Gastrocnemius medialis (tissue), 4 donors: ENCODE data around the gene ALK. TPM values are rescaled to one million over a fixed set of nuclear protein-coding genes. Genes with fewer than 3 reads are reported as not detected.

Experiments used
- ATAC-seq, 2 donors: fragments of 150-250 bp; one replicate each; pipeline ENCODE4 v1.9.1; 2016
- DNase-seq, 2 donors: peaks; one replicate each; pipeline ENCODE4 v3.0.0-alpha.2; 2019
- H3K27ac ChIP-seq, 4 donors: fragments of 200-600 bp; sonication (generic); 1 replicate in 1 of 4; 2 replicates in 3 of 4; pipeline ENCODE4 v1.5.1; 2016 to 2018; ENCODE audit warnings: mild to moderate bottlenecking in 2 of 4, moderate library complexity in 1 of 4
- H3K27me3 ChIP-seq, 3 donors: fragments of 200-600 bp; sonication (generic) in 2 of 3; 1 replicate in 1 of 3; 2 replicates in 2 of 3; pipeline versions ENCODE4 v1.5.1 to v1.6.0; 2016 to 2019; ENCODE audit warnings: mild to moderate bottlenecking in 1 of 3, moderate library complexity in 1 of 3
- H3K36me3 ChIP-seq, 2 donors: fragments of 200-600 bp; sonication (generic) in 1 of 2; one replicate each; pipeline ENCODE4 v1.5.1; 2017 to 2018
- H3K4me1 ChIP-seq, 2 donors: fragments of 200-600 bp; sonication (generic) in 1 of 2; one replicate each; pipeline ENCODE4 v1.5.1; 2016 to 2017; ENCODE audit warnings: mild to moderate bottlenecking in 2 of 2
- H3K4me3 ChIP-seq, 4 donors: fragments of 200-600 bp; sonication (generic) in 3 of 4; 1 replicate in 1 of 4; 2 replicates in 3 of 4; pipeline ENCODE4 v1.5.1; 2016 to 2019; ENCODE audit warnings: mild to moderate bottlenecking in 2 of 4
- H3K9me3 ChIP-seq, 3 donors: fragments of 200-600 bp; sonication (generic) in 2 of 3; 1 replicate in 1 of 3; 2 replicates in 2 of 3; pipeline ENCODE4 v1.5.1; 2016 to 2019
- POLR2A ChIP-seq, 2 donors: fragments of 450-650 bp; IDR thresholded peaks; one replicate each; pipeline ENCODE4 v1.6.1; 2017; ENCODE audit warnings: antibody characterized with exemption in 2 of 2, mild to moderate bottlenecking in 2 of 2, moderate library complexity in 2 of 2
- in situ Hi-C, 4 donors: fragments of 200-750 bp; cut with MboI; loops; one replicate each; pipeline versions ENCODE4 v1.15.0 to v1.8.0; 2017; ENCODE audit warnings: low sequenced_read_pairs in 4 of 4
- intact Hi-C: fragments of 100-400 bp; cut with DNase I; formaldehyde crosslinking; loops from one replicate; pipeline ENCODE4 v1.15.1; 2023; ENCODE audit warnings: low total_unique reads
- total RNA-seq, 4 donors: library from RNA; depleted of rRNA; stranded (reverse); fragments of >200 nt; gene quantifications; one replicate each; pipeline versions ENCODE4 v1.1.0 to v1.2.3, GENCODE V29; 2016
- TF ChIP-seq, protein P1 (sequence below), 5 experiments: fragments of 450-650 bp in 3 of 5; fragments of 200-600 bp in 2 of 5; sonication (generic) in 2 of 5; IDR thresholded peaks in 4 of 5; conservative IDR thresholded peaks in 1 of 5; 1 replicate in 4 of 5; 2 replicates in 1 of 5; pipeline ENCODE4 v1.5.1; 2016 to 2019; ENCODE audit warnings: antibody characterized with exemption in 5 of 5, mild to moderate bottlenecking in 3 of 5, moderate library complexity in 3 of 5

Gene ALK
- total RNA-seq, 4 donors from 2014 or later: not detected

DNA sequence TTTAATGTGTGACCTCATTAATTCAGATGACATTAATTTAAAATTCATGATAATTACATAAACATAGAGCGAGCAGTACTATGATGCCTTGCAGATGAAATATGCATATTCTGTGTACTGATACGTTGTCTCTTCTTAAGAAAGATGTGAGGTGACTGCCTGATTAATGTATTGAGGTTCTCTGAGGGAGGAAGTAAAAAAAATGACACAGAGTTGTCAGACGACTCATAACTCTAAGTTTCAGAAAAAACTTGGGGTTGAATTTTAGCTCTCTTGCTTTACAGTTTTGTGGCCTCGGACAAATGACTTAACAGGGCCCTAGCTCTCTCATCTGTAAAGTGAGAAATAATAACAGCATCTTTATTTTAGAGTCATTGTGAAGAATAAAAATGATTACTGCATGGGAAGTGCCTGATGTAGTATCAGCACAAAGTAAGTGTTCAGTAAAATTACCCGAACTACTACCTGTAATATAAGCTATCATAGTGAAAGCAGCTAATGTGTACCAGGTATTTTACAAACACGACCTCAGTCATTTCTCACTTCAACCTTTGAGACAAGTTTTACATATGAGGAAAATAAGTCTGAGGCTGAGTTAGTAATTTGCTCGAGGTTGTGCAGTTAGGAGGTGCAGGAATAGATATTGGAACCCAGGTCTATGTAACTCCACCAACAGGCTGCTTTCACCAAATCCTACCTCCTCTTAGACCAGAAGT, 65.3 kb downstream of the ALK start:
- Histone ChIP-seq H3K27ac (no peak overlapping the region), H3K4me3 (no peak overlapping the region), H3K36me3 (no peaks in the 10 kb centered on the region), H3K9me3 (no peaks in the 10 kb centered on the region), H3K4me1 (no peaks in the 10 kb centered on the region), H3K27me3 (peaks cover 0 to 12% (median 0%) of the 10 kb centered on the region in 3 donors)
- no peak for DNase-seq
- in situ Hi-C loops (no loop called here), intact Hi-C loops (no loop called here)
- no peak for ATAC-seq
- no peak for TF ChIP-seq POLR2A (IDR thresholded peaks at IDR 0.05)
- TF ChIP-seq, protein P1, sequence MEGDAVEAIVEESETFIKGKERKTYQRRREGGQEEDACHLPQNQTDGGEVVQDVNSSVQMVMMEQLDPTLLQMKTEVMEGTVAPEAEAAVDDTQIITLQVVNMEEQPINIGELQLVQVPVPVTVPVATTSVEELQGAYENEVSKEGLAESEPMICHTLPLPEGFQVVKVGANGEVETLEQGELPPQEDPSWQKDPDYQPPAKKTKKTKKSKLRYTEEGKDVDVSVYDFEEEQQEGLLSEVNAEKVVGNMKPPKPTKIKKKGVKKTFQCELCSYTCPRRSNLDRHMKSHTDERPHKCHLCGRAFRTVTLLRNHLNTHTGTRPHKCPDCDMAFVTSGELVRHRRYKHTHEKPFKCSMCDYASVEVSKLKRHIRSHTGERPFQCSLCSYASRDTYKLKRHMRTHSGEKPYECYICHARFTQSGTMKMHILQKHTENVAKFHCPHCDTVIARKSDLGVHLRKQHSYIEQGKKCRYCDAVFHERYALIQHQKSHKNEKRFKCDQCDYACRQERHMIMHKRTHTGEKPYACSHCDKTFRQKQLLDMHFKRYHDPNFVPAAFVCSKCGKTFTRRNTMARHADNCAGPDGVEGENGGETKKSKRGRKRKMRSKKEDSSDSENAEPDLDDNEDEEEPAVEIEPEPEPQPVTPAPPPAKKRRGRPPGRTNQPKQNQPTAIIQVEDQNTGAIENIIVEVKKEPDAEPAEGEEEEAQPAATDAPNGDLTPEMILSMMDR (IDR thresholded peaks at IDR 0.05 in 4 of 5, conservative IDR thresholded peaks at IDR 0.05 in 1 of 5): no peak

DNA sequence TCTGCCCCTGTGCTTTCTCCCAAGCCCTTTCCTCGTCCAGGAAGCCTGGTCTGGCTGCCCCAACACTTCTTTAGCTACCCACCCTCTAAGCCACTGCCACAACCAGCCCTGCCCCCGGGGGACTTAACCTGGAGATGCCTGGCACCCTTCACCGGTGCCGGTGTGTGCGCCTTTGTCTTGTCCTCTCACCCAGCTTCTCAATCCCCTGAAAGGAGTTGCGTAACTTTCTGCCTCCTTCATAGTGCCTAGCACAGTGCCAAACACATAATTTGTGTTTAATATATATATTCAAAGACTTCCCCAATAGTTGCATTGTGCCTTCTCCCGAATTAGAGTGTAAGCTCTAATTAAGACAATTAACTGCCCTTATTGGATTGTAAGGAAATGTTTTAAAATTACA, 70.6 kb downstream of the ALK start:
- no peak for TF ChIP-seq POLR2A (IDR thresholded peaks at IDR 0.05)
- TF ChIP-seq, protein P1 (IDR thresholded peaks at IDR 0.05 in 4 of 5, conservative IDR thresholded peaks at IDR 0.05 in 1 of 5): no peak
- Histone ChIP-seq H3K9me3 (no peaks in the 10 kb centered on the region), H3K27me3 (no peaks in the 10 kb centered on the region), H3K4me3 (no peak overlapping the region), H3K36me3 (no peaks in the 10 kb centered on the region), H3K27ac (no peak overlapping the region), H3K4me1 (no peaks in the 10 kb centered on the region)
- intact Hi-C loops (no loop called here), in situ Hi-C loops (no loop called here)
- ATAC-seq: no peak
- no peak for DNase-seq

DNA sequence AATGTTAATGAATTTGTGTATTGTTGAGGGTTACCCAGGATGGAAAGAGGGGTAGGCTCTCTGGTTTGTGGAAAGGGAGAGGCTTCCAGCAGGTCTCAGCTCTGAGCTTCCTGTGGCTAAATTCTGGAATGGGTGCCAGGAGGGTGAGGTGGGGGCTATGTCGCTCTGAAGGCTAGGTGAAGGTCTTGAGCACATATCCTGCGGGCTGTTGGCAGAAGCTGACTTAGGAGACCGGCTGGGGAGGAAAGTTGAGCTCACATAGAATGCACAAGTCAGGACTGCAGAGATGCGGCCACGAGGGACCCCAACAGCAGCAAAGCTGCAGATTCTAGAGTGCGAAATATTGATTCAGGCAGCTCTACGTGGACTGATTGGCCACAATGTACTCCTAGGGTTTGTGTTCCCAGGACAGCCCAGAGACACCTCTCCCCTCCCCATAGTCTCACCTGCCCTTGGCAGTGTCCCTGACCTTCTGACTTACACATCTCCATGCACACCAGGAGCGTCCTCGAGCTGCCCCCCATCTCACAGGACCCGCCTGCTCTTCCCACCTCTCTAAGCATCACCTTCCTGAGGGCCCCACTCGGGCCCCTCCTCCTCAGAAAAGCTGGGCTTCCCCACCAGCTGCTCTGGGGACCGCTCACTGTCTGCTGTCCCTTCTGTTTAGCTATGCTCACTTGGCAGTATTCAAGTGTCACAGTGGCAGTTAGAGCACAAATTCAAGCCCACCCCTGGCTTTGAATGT, 72.6 kb downstream of the ALK start:
- Histone ChIP-seq H3K27me3 (no peaks in the 10 kb centered on the region), H3K9me3 (no peaks in the 10 kb centered on the region), H3K36me3 (no peaks in the 10 kb centered on the region), H3K4me1 (no peaks in the 10 kb centered on the region), H3K4me3 (no peak overlapping the region), H3K27ac (no peak overlapping the region)
- no peak for DNase-seq
- TF ChIP-seq POLR2A (IDR thresholded peaks at IDR 0.05): no peak
- in situ Hi-C loops: loop anchor here in 2 of 4 donors (10.0 to 25.0 kb wide), 4 partner anchors 544 to 1011 kb away; no protein-coding TSS in a partner anchor
- intact Hi-C loops: no loop called here
- no peak for ATAC-seq

DNA sequence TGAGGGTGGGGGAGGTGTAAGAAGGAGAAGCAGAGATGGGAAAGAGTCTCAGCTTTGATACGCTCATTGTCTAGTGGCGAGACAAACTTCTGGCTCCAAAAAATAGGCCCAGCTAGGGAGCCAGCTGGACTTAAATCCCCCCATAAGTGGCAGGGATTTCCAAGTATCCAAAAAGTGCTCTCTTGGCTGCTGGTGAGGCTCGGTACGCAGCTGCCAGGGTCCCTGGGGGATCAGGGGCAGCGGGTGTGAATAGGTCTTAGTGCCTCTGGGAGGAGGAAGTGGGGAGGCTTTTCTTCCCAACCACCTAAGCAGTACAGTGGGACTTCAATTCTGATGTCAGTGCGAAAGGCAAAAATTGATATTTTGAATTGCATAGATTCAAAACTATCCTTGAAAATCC, 73.5 kb downstream of the ALK start:
- TF ChIP-seq POLR2A (IDR thresholded peaks at IDR 0.05): no peak
- TF ChIP-seq, protein P1 (IDR thresholded peaks at IDR 0.05 in 4 of 5, conservative IDR thresholded peaks at IDR 0.05 in 1 of 5): no peak
- Histone ChIP-seq H3K9me3 (no peaks in the 10 kb centered on the region), H3K4me3 (no peak overlapping the region), H3K4me1 (no peaks in the 10 kb centered on the region), H3K27me3 (no peaks in the 10 kb centered on the region), H3K27ac (no peak overlapping the region), H3K36me3 (no peaks in the 10 kb centered on the region)
- ATAC-seq (no peak), DNase-seq (no peak)
- in situ Hi-C loops: loop anchor here in 2 of 4 donors (10.0 to 25.0 kb wide), 4 partner anchors 543 to 1011 kb away; no protein-coding TSS in a partner anchor
- intact Hi-C loops: no loop called here

DNA sequence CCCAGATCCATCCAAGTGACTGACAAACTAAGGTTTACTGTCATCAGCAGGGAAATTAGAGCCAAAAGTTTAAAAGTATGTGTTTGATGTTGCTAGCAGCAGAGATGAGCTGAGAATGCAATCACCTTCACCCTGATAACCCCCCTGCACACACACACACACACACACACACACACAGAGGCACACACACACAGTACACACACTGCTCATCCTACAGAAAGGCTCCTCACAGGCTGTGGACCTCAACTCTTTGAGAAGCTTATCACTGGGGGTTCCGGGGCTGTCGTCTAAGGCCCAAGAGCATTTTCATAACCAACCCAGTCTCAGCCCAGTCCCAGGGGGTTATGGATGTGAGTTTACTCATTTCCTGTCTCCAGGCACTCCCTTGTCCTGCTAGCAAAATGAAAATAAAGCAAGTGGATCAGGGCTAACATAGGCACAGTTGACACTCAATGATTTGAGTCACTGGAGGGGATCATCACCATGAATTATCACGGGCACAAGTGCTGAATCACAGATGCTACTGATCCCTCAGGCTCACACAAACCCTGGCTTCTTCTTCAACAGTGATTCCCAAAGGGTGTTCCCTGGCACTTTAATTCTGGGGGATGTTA, 76.6 kb downstream of the ALK start:
- H3K27me3 ChIP-seq: no peaks in the 10 kb centered on the region
- no peak overlapping the region for H3K4me3 ChIP-seq
- H3K36me3 ChIP-seq: no peaks in the 10 kb centered on the region
- no peaks in the 10 kb centered on the region for H3K4me1 ChIP-seq
- no peak for ATAC-seq
- intact Hi-C loops: no loop called here
- H3K27ac ChIP-seq: no peak overlapping the region
- no peak for DNase-seq
- in situ Hi-C loops: loop anchor here in 2 of 4 donors (10.0 to 25.0 kb wide), 4 partner anchors 540 to 1008 kb away; no protein-coding TSS in a partner anchor
- no peaks in the 10 kb centered on the region for H3K9me3 ChIP-seq
- no peak for TF ChIP-seq POLR2A (IDR thresholded peaks at IDR 0.05)
- TF ChIP-seq, protein P1 (IDR thresholded peaks at IDR 0.05 in 4 of 5, conservative IDR thresholded peaks at IDR 0.05 in 1 of 5): no peak
